OCI-LY1 (cell line): ENCODE measurements around the gene CYB5D1.

ENCODE experiments used
- CTCF ChIP-seq: fragments of 200-600 bp; sonication (generic), shearing (Covaris generic); IDR thresholded peaks from 2 replicates; pipeline ENCODE4 v1.5.1; 2017; ENCODE audit warnings: mild to moderate bottlenecking, antibody characterized with exemption, low read length, moderate library complexity, mixed read lengths
- EZH2 ChIP-seq: fragments of 200-600 bp; sonication (generic), shearing (Covaris generic); IDR thresholded peaks from 2 replicates; pipeline ENCODE4 v1.8.0; 2017; ENCODE audit warnings: borderline replicate concordance, mixed run types, mild to moderate bottlenecking, antibody characterized with exemption, low read length, moderate library complexity, mixed read lengths

- TF ChIP-seq CTCF (no peak), EZH2 (no peak)
Measured at GRCh38 chr17:7840441-7840840, 17.4 kb upstream of the CYB5D1 start.
